HAP-1 (cell line): ENCODE data around the gene KLHDC7B.
"Not testable (repeated sequence)": the region's sequence is repeated elsewhere in the genome, so short reads cannot be mapped to it uniquely, and the experiment has no call there.

ENCODE experiments used
- DNase-seq, 2 experiments: peaks; one replicate each; pipeline ENCODE4 v3.0.0-alpha.2; 2016 to 2020; ENCODE audit warnings: low spot score in 2 of 2
- H3K27me3 ChIP-seq: fragments of 250-450 bp; sonication (Bioruptor Pico); 2 replicates; pipeline ENCODE4 v1.5.1; 2020; ENCODE audit warnings: low read depth, mild to moderate bottlenecking, moderate library complexity
- H3K36me3 ChIP-seq: fragments of 250-450 bp; sonication (Bioruptor Pico); replicated peaks from 2 replicates; pipeline ENCODE4 v1.5.1; 2020; ENCODE audit warnings: mild to moderate bottlenecking
- H3K4me1 ChIP-seq: fragments of 250-450 bp; sonication (Bioruptor Pico); 2 replicates; pipeline ENCODE4 v1.5.1; 2020; ENCODE audit warnings: mild to moderate bottlenecking
- H3K4me3 ChIP-seq: fragments of 250-450 bp; sonication (Bioruptor Pico); 2 replicates; pipeline ENCODE4 v1.5.1; 2020; ENCODE audit warnings: mild to moderate bottlenecking, moderate library complexity
- H3K9me3 ChIP-seq: fragments of 250-450 bp; sonication (Bioruptor Pico); 2 replicates; pipeline ENCODE4 v1.5.1; 2020; ENCODE audit warnings: mild to moderate bottlenecking, moderate library complexity
- in situ Hi-C: fragments of 300-500 bp; cut with MboI; formaldehyde crosslinking; loops from 3 replicates; pipeline ENCODE4 v1.14.3; 2020; ENCODE audit warnings: low sequenced_read_pairs, inconsistent platforms, mixed read lengths

KLHDC7B gene

GRCh38 chr22:50541667-50542026 lies 4.1 kb upstream of the KLHDC7B start:
- DNase-seq, H3K27me3 ChIP-seq, H3K36me3 ChIP-seq, in situ Hi-C loops, H3K4me1 ChIP-seq, H3K9me3 ChIP-seq, H3K4me3 ChIP-seq: not testable (repeated sequence)

GRCh38 chr22:50542416-50542927 lies 3.2 kb upstream of the KLHDC7B start:
- no peak for DNase-seq
- Histone ChIP-seq H3K4me1 (peaks cover 6% of the 10 kb centered on the region; the same call in 1 of the 2 replicates), H3K27me3 (no peaks in the 10 kb centered on the region), H3K36me3 (no peaks in the 10 kb centered on the region), H3K9me3 (no peaks in the 10 kb centered on the region), H3K4me3 (no peak overlapping the region)
- in situ Hi-C loops: no loop called here

- peak; percentile 76 to 91 for DNase-seq
- Histone ChIP-seq H3K4me1 (peaks cover 6% of the 10 kb centered on the region; the same call in 1 of the 2 replicates), H3K36me3 (no peaks in the 10 kb centered on the region), H3K9me3 (no peaks in the 10 kb centered on the region), H3K4me3 (peak overlapping the region; percentile 22), H3K27me3 (no peaks in the 10 kb centered on the region)
- in situ Hi-C loops: no loop called here
These were observed 1.5 kb upstream of the KLHDC7B start for GRCh38 chr22:50544078-50544745.

GRCh38 chr22:50544746-50545253 lies 899 bp upstream of the KLHDC7B start:
- Histone ChIP-seq H3K4me1 (peaks cover 6% of the 10 kb centered on the region; the same call in 1 of the 2 replicates), H3K4me3 (no peak overlapping the region), H3K27me3 (no peaks in the 10 kb centered on the region), H3K36me3 (no peaks in the 10 kb centered on the region), H3K9me3 (no peaks in the 10 kb centered on the region)
- DNase-seq: no peak
- in situ Hi-C loops: no loop called here

- H3K9me3 ChIP-seq: no peaks in the 10 kb centered on the region; the same call in 1 of the 2 replicates
- no peaks in the 10 kb centered on the region for H3K27me3 ChIP-seq
- H3K36me3 ChIP-seq: no peaks in the 10 kb centered on the region
- H3K4me1 ChIP-seq: peaks cover 6% of the 10 kb centered on the region; the same call in 1 of the 2 replicates
- DNase-seq: no peak
- no peak overlapping the region for H3K4me3 ChIP-seq
- in situ Hi-C loops: no loop called here
These were observed 895 bp downstream of the KLHDC7B start for GRCh38 chr22:50546326-50547262.

GRCh38 chr22:50547263-50547985 lies 1.7 kb downstream of the KLHDC7B start:
- no peak for DNase-seq
- H3K9me3 ChIP-seq: no peaks in the 10 kb centered on the region; the same call in 1 of the 2 replicates
- no peaks in the 10 kb centered on the region for H3K27me3 ChIP-seq
- H3K4me1 ChIP-seq: peaks cover 6% of the 10 kb centered on the region; the same call in 1 of the 2 replicates
- H3K4me3 ChIP-seq: no peak overlapping the region
- in situ Hi-C loops: no loop called here
- no peaks in the 10 kb centered on the region for H3K36me3 ChIP-seq

GRCh38 chr22:50548040-50548920 lies 2.6 kb downstream of the KLHDC7B start:
- Histone ChIP-seq H3K4me3 (no peak overlapping the region), H3K27me3 (no peaks in the 10 kb centered on the region), H3K4me1 (peaks cover 6% of the 10 kb centered on the region; the same call in 1 of the 2 replicates), H3K9me3 (no peaks in the 10 kb centered on the region; the same call in 1 of the 2 replicates), H3K36me3 (no peaks in the 10 kb centered on the region)
- in situ Hi-C loops: no loop called here
- DNase-seq: no peak

GRCh38 chr22:50548921-50549790 lies 3.5 kb downstream of the KLHDC7B start:
- no peak for DNase-seq
- H3K4me3 ChIP-seq: no peak overlapping the region

GRCh38 chr22:50550395-50550794 lies 4.7 kb downstream of the KLHDC7B start:
- no peaks in the 10 kb centered on the region; the same call in 1 of the 2 replicates for H3K9me3 ChIP-seq
- H3K36me3 ChIP-seq: no peaks in the 10 kb centered on the region
- H3K27me3 ChIP-seq: no peaks in the 10 kb centered on the region
- no peak for DNase-seq
- in situ Hi-C loops: no loop called here
- H3K4me1 ChIP-seq: peaks cover 4% of the 10 kb centered on the region
- H3K4me3 ChIP-seq: no peak overlapping the region

More at GRCh38 chr22:50548921-50549790, 3.5 kb downstream of the KLHDC7B start:
- Histone ChIP-seq H3K4me1 (0 out of 2 replicates have a peak, but pooled peaks cover 3% of the 10 kb centered on the region), H3K9me3 (no peaks in the 10 kb centered on the region; the same call in 1 of the 2 replicates), H3K27me3 (no peaks in the 10 kb centered on the region), H3K36me3 (no peaks in the 10 kb centered on the region)
- in situ Hi-C loops: no loop called here

- H3K4me1 ChIP-seq: peaks cover 8% of the 10 kb centered on the region
- H3K4me3 ChIP-seq: no peak overlapping the region
- no peaks in the 10 kb centered on the region for H3K36me3 ChIP-seq
- H3K27me3 ChIP-seq: no peaks in the 10 kb centered on the region
- in situ Hi-C loops: no loop called here
- no peak for DNase-seq
- no peaks in the 10 kb centered on the region; the same call in 1 of the 2 replicates for H3K9me3 ChIP-seq
These were observed 5.6 kb downstream of the KLHDC7B start for GRCh38 chr22:50551160-50551752.

GRCh38 chr22:50553310-50553709 lies 7.6 kb downstream of the KLHDC7B start:
- Histone ChIP-seq H3K27me3 (no peaks in the 10 kb centered on the region), H3K36me3 (no peaks in the 10 kb centered on the region), H3K4me1 (peaks cover 9% of the 10 kb centered on the region), H3K4me3 (no peak overlapping the region), H3K9me3 (no peaks in the 10 kb centered on the region; the same call in 1 of the 2 replicates)
- no peak for DNase-seq
- in situ Hi-C loops: no loop called here
